GM21528 (cell line): ENCODE measurements around the gene SYT17.
"Not testable (repeated sequence)": the region's sequence is repeated elsewhere in the genome, so short reads cannot be mapped to it uniquely, and the experiment has no call there.

Experiments
- ATAC-seq: cut with Tn5 transposase; IDR thresholded peaks from one replicate; pipeline ENCODE4 v1.9.1; 2021; ENCODE audit warnings: mild to moderate bottlenecking, moderate library complexity; ENCODE audit not compliant: unreplicated experiment, low FRiP score

Gene SYT17

DNA sequence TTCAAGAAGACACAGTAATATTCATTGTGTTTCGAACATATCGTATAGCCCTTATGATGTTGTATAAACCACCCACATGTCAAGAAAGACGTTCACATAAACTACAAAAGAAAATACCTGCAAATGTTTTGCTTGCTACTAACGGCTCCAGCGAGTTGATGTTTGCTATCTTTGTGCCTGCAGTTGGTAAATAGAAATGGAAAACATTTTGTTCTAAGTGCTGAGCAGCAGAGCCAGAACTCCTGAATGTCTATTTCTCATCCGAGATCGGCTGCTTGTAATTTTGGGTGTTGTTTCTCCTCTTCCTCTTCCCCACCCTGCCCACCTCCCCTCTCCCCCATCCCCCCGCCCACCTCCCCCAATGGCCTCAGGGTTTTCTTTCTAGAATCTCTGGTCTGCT is 5.0 kb downstream of the SYT17 start:
- no peak for ATAC-seq

DNA sequence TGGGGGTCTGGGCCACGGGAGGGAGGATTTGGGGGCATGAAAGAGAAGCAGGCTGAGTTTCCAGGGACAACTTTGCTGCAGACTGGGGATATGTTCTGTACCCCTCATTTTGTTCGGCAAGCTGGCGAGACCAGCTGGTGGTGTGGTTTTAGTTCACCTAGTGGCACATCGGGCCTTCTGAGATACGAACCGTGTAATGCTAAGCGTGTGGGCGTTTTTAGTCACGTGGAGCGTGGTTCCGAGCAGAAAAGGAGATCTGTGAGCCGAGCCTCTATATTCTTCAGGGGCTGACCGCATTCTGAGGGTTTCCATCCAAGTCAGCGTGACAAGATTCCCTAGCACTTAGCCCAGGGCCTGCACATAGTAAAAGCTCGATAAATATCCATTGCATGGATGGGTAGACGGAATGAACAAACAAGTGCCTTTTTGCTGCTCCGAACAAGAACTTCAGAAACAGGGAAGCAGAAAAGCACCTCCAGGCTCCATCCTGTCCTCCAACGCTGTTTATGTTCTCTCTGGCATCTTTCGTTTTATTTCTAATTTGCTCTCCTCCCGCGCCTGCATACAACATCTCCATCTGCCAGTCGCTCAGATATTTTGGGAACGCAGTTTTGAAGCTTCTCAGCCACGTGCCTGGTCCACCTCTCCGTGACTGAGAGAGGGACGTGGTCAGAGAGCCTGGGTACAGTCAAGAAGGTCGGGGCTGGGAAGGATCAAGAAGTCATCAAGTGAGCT is 5.8 kb downstream of the SYT17 start:
- ATAC-seq, result no peak

DNA sequence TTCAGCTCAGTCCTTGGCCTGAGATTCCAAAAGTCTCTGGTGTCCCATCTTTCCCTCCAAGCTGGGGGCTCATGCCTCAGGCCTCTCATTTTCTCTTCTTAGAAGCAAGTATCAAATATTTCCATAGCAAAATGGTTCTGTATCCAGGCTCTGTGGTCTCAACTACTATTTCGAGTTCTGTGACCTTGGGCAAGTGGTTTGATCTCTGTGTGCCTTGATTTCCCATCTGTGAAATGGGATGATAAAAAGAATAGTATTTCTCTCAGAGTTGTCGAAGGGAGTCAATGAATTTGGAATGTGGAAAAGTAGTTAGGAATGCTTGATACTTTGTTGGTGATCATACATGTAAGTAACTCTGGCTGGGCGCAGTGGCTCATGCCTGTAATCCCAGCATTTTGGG is 6.4 kb downstream of the SYT17 start:
- no peak for ATAC-seq

DNA sequence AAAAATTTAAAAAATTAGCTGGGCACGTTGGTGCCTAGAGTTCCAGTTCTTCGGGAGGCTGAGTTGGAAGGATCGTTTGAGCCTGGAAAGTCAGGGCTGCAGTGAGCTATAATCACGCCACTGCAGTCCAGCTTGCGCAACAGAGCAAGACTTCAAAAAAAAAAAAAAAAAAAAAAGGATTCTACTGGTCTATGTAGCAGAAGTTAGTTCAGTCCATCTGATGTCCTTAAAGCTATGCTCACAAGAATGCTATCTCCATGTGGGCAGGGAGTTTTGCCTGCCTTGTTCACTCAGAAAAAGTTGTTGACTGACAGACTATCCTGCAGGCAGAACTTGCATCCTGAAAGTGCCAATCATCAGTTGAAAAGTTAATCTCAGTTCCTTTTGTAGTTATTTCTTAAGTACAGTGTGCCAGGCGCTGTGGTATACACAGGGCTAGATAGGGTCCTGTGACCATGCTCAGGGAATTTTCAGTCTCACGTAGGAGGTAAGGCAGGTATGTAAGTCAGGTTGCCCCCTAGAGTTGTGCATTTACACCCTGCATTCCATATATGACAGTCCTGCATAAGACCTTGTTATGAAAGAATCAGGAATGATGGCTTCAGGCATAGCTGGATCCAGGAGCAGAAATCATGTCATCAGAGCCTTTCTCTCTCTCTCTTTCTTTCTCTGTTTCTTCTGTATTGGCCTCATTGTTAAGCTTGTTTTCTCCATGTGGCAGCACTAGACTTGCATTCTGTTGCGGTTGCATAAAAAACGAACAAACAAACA is 7.6 kb downstream of the SYT17 start:
- no peak for ATAC-seq

DNA sequence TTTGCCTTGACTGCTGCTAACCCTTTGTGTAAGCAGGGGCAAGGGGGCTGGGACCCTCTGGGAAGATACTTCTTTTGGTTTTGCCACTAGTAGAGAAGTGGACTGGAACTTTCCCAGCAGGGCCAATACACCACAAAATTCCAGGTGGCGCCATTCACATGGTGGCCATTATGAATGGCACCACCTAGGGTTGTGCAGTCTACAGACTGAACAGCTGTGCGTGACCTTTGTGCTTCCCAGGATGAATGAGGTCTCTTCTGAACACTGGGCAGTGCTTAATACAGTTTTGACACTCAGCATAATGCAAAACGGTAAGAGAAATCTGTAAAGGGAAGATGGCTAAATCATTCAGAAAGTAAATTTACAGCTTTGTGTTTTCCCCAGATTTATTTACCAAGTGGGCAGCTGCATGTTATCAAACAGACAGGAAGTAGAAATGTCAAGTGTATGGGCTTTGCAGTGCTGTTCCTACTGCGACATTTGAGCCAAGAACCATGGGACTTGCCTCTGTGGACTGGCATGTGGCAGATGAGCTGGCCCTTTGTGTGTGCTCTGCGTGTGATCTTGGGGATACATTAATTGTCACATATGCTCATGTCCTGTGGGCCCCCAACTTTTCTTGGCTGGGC is 9.2 kb downstream of the SYT17 start:
- ATAC-seq, result no peak

DNA sequence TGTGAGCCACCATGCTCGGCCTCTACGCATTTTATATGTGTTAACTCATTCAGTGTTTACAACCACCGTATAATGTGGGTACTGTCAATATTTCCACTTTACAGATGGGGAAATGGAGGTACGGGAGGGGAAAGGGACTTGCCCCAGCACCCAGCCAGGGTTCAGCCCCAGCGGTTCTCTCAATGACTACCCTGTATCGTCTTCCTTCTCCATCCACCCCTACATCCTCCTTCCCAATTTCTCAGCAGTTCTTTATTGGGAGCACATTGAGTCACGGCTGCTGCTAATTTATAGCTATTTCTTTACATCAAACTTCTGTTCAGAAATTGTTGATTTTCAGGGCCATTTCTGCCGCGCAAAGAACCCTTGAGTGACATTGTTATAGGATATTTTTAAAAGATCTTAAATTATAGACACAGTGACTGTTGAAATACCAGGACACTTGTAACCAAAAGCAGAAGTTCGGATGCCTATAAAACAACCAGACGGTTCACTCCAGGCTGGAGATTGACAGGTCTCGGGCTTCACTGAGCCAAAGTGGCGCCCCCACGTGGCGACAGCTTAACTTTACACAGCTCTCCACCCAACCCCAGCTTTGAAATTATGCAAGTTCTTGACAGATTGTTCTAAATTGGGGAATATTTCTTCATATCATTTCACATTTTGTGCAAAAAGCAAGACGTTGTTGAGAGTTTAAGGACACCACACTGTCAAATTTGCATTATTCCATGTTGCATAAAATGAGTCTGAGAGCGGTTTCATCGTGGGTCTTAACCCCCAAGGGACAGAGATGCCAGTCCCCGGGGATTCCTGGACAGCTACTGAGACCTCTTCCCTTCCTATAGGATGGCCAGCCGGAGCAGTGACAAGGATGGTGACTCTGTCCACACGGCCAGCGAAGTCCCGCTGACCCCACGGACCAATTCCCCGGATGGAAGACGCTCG is 11.8 kb downstream of the SYT17 start:
- no peak for ATAC-seq

DNA sequence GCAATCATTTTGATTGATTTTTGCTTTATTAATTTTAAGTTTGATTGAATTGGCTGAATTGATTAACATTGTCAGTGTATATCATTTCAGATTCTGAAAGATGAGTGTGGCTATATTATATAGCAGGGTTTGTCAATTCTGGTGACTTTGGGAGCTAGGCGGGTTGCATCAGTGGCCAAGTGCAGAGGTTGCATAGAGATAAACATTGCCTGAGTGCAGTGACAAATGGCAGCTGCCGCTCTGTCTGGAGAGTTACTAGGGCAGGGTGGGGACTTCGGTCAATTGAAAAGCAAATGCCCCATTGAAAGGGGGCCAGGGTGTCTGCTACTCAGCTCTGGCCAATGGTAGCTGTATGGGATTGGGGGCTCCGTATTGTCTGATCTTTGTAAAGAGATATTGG is 12.7 kb downstream of the SYT17 start:
- no peak for ATAC-seq

DNA sequence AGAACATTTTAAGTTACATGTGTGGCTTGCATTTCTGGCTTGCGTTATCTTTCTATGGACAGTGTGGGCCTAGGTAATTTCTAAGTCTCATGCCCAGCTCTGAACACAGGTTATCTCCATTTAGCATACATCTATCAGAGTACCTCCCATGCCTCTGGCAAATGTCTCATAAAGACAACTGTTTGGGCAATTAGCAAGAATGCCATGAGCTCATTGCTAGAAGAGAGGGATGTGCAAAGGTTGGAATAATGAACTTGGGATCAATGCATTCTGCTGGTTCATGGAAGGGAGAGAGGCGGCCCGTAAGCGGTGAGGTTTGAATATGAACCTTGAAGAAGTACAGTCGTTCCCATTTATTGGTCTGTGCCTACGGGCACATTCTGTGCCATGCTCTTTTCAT is 14.4 kb downstream of the SYT17 start:
- ATAC-seq, result no peak

DNA sequence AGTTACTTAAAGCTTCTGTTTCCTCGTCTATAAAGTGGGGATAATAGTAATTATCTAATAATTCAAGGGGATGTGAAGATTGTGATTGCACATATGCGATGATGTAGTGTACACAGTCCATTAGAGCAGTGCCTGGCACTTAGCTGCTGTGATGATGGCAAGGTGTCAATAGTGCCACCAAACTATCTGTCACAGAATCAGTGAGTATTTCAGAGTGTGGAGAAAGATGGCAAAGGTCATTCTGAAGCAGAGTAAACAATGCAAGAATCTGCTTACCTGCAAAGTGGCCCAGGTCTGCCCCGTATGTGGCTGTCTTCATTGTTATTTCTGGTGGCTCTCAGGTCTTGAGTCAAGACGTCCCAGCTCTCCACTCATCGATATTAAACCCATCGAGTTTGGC is 15.1 kb downstream of the SYT17 start:
- no peak for ATAC-seq

DNA sequence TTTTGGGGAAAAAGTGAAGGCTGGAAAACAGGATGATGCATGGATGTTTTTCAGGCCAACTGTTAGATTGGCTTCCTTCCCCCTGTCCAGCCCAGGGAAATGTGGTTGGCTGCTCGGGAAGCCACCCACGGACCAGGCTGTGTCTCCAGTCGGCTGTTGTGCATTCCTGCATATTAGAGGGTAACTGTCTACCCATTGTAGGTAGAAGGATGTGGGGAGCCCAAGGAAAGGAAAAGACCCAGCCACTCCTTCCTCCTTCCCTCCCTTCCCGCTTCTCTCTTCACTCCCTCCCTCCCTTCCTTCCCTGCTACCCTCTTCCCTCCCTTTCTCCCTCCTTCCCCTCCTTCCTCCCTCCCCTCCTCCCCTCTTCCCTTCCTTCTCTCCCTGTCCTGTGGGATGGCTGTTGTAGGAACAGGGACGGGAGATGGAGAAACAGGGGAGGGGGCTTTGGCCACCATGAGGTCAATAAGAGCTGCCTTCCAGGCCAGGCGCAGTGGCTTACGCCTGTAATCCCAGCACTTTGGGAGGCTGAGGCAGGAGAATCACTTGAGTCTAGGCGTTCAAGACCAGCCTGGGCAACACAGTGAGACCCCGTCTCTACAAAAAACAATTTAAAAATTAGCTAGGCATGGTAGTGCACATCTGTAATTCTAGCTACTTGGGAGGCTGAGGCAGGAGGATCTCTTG is 16.9 kb downstream of the SYT17 start:
- no peak for ATAC-seq

DNA sequence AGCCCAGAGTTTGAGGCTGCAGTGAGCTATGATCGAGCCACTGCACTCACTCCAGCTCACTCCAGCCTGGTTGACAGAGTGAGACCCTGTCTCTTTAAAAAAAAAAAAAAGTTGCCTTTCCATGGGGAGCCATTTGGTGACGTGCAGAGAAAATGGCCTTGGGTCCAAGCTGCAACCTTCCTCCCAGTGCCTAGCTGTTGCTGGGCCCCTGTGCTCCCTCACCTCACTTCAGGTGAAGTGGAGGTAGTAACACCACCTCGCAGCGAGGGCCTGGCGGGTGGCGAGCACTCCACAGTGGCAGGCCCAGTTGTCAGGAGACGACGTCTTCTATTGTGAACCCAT is 17.4 kb downstream of the SYT17 start:
- no peak for ATAC-seq

DNA sequence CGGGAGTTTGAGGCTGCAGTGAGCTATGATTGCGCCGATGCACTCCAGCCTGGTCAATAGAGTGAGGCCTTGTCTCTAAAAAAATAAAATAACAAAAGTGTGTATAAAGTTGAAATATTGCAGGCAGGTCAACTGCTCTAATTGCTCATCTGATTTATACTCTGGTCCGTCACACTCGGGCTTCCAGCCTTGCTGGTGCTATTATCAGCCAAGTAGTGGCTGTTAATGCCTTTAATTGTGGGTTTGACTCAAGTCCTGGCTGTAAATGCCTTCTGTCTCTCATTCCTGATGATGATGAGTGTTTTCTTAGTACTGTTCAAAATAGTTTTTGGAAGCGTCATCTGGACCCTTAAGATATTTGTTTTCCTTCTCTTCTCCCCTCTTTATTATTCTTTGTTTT is 18.4 kb downstream of the SYT17 start:
- no peak for ATAC-seq

DNA sequence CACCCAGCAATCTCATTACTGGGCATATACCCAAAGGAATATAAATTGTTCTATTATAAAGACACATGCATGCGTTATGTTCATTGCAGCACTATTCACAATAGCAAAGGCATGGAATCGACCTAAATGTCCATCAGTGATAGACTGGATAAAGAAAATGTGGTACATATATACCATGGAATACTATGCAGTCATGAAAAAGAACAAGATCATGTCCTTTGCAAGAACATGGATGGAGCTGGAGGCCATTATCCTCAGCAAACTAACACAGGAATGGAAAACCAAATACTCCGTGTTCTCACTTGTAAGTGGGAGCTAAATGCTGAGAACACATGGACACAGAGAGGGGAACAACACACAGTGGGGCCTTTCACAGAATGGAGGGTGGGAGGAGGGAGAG is 19.9 kb downstream of the SYT17 start:
- ATAC-seq, result not testable (repeated sequence)

DNA sequence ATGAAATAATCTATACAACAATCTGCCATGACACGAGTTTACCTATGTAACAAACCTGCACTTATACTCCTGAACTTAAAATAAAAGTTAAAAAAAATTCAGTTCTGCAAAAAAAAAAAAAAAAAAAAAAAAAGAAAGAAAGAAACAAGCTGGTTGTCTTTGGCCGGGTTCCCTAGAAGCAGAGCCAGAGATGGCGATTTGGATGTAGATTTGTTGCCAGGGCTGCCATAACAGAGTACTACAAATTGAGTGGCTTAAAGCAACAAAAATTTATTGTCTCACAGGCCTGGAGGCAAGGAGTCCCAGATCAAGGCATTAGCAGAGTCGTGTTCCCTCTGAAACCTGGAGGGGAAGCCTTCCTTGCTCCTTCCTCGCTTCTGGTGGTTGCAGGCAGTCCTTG is 20.4 kb downstream of the SYT17 start:
- ATAC-seq, result no peak

DNA sequence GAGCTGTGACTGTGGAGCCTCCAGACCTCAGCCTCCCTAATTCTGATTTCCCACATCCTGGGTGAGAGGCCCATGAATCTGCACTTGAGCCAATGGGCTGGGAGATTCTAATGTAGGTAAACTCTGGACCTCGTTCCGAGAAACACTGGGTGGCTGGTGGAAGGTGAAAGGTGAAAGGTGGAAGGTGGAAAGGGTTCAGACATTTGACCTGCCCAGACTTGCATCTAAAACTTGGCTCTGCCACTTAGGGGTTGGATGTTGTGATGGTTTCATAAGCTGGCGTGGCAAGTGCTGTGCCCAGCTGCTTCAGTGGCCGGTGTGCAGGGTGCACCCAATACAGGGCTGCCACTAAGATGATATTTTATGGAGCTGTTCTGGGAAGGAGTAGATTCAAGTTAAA is 24.8 kb downstream of the SYT17 start:
- no peak for ATAC-seq

DNA sequence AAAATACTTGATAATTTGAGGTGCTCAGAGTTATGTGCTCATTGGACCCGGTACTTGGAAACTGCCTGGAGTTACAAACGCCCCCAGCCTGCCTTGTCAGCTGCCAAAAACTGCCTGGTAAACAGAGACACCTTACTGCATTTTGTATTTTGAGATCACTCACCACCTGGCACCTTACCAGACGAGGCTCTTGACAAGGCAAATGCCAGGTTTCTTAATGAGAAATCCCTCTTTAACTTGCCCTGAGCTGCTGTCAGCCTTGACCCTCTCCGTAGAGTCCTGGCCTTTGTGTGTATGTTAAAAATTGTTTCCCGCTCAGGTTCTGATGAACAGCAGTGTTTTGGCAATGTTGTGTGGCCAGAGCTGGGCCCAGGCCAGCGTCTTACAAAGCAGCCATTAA is 28.8 kb downstream of the SYT17 start:
- ATAC-seq, result no peak

DNA sequence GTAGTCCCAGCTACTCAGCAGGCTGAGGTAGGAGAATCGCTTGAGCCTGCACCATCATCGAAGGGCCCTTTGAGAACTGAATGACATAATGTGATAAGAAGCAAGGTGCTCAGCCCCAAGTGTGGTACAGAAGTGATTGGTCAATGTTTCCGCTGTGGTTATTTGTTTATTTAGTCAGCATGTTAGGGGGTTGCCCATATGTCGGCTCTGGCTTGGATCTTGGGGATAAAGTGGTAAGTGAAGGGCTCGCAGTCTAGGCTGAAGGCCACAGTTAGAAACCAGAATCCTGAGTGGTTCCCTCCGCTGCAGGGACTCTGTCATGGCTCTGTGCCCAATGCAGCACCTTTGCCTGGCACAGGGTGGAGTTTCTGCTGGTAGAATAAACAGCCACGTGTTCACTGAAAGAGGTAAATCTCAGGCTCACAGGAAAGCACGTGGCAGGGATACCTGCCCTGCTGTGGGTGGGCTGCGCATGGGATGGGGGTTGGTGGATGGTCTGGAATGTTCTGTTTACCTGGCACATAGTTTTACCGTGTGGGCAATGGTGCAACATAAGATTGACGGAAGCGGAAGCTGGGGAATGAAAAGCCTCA is 35.4 kb downstream of the SYT17 start:
- no peak for ATAC-seq

DNA sequence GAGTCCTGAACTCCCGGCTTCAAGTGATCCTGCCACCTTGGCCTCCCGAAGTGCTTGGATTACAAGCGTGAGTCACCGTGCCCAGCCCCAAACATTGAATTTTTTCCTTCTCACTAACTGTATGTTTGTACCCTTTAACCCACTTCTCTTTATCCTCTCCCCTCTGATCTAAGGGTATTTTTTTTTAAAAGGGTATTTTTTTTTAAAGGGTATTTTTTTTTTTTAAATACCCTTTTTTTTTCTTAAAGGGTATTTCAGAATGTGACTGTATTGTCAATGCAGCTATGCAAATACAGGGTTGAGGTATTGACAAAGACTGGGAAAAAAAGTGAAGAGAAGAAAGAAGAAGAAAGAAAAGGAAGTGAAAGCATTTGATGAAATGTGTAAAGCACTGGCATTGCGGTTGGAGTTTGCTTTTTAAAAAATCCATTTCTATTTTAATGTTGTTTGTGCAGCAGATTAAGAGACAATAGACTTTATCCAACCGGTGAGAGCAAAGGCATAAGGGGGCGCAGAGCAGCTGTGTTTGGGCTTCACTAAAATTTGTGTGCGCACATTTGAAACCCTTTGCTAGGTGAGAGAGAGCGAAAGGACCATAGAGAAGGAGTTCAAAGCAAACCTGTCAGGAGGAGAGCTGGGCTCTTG is 42.4 kb downstream of the SYT17 start:
- ATAC-seq, result peak; percentile 74

DNA sequence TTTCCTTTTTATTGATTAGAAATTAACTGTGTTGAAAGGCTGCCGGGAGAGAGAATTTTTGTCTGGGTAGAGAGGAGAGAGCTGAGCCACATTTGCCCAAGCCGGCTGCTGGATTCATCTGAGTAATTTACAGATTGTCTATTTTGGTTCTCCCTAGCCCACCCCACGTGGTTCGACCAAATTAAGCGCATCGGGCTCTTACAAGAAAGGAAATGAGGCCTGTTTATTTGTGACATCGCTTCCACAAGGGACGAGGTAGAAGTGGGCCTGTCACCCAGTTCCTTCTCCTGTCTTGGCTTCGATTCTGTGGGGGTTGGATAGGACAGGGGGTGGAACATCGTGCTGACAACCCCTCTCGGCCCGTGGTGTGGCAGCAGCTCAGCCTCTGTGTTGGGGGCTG is 42.9 kb downstream of the SYT17 start:
- ATAC-seq, result peak; percentile 55
